Suprapubic skin (tissue), 3 donors: ENCODE measurements around the gene CGB5.

Experiments used
- EP300 ChIP-seq: sonication (generic); formaldehyde crosslinking; IDR thresholded peaks from one replicate; pipeline ENCODE4 v1.6.1; 2017; ENCODE audit warnings: antibody characterized with exemption
- POLR2A ChIP-seq, 2 donors: fragments of 450-650 bp; IDR thresholded peaks; one replicate each; pipeline ENCODE4 v1.6.1; 2017; ENCODE audit warnings: antibody characterized with exemption in 2 of 2, mild to moderate bottlenecking in 2 of 2, moderate library complexity in 2 of 2
- TF ChIP-seq, protein P1 (sequence below), 2 donors: fragments of 200-600 bp in 1 of 2; fragments of 450-650 bp in 1 of 2; sonication (generic) in 1 of 2; IDR thresholded peaks; one replicate each; pipeline ENCODE4 v1.5.1; 2016 to 2019; ENCODE audit warnings: antibody characterized with exemption in 2 of 2, mild to moderate bottlenecking in 1 of 2, moderate library complexity in 1 of 2

DNA sequence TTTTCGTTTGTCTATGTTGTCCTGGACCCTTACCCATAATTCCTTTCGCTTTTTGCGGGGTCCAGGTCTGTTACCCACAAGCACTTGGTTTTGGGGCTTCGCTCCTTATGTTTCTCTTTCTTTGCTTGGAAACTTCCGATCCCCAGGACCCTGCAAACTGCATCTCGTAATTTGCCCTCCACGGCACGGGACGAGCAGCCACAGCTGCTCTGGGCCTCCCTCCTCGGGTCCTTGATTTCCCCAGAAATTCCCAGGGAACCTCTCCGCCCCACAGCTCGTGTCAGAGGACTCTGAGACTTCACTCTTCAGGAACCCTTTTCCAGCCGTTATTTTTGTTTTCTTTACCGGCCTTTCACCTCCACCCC is 42.2 kb downstream of the CGB5 start:
- TF ChIP-seq, protein P1, sequence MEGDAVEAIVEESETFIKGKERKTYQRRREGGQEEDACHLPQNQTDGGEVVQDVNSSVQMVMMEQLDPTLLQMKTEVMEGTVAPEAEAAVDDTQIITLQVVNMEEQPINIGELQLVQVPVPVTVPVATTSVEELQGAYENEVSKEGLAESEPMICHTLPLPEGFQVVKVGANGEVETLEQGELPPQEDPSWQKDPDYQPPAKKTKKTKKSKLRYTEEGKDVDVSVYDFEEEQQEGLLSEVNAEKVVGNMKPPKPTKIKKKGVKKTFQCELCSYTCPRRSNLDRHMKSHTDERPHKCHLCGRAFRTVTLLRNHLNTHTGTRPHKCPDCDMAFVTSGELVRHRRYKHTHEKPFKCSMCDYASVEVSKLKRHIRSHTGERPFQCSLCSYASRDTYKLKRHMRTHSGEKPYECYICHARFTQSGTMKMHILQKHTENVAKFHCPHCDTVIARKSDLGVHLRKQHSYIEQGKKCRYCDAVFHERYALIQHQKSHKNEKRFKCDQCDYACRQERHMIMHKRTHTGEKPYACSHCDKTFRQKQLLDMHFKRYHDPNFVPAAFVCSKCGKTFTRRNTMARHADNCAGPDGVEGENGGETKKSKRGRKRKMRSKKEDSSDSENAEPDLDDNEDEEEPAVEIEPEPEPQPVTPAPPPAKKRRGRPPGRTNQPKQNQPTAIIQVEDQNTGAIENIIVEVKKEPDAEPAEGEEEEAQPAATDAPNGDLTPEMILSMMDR (IDR thresholded peaks at IDR 0.05) = no peak
- TF ChIP-seq POLR2A (IDR thresholded peaks at IDR 0.05) (no peak), EP300 (no peak)
